Sigmoid colon (tissue), 4 donors: ENCODE results near the gene AP4S1.

Source experiments
- EP300 ChIP-seq, 4 donors: sonication (generic); formaldehyde crosslinking; IDR thresholded peaks; one replicate each; pipeline ENCODE4 v1.6.1; 2017; ENCODE audit warnings: antibody characterized with exemption in 4 of 4
- POLR2A ChIP-seq, 2 donors: fragments of 450-650 bp; IDR thresholded peaks; one replicate each; pipeline ENCODE4 v1.6.1; 2016; ENCODE audit warnings: antibody characterized with exemption in 2 of 2, mild to moderate bottlenecking in 2 of 2, moderate library complexity in 2 of 2
- POLR2AphosphoS5 ChIP-seq, 4 donors: sonication (generic); formaldehyde crosslinking; IDR thresholded peaks; one replicate each; pipeline ENCODE4 v1.6.1; 2017; ENCODE audit warnings: antibody characterized with exemption in 4 of 4
- TF ChIP-seq, protein P1 (sequence below), 4 experiments: fragments of 450-650 bp in 3 of 4; fragments of 200-600 bp in 1 of 4; IDR thresholded peaks; one replicate each; pipeline ENCODE4 v1.5.1; 2016 to 2019; ENCODE audit warnings: antibody characterized with exemption in 4 of 4, mild to moderate bottlenecking in 3 of 4, moderate library complexity in 2 of 4

DNA sequence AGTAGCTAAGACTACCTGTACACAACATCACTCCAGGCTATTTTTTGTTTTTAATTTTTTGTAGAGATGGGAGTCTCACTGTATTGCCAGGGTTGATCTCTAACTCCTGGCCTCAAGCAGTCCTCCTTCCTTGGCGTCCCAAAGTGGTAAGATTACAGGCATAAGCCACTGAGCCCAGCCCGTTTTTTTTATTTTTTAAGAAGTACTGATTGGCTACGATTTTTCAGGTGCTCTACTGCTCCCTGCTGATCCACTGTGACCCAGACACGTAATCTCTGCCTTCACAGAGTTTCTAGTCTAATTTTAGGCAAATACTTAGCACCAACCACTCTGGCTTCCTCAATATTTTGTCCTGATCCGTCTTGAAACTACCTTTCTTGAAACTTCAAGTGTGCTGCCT is 5.0 kb downstream of the AP4S1 start:
- TF ChIP-seq POLR2A (IDR thresholded peaks at IDR 0.05) (no peak), POLR2AphosphoS5 (IDR thresholded peaks at IDR 0.05) (no peak), EP300 (IDR thresholded peaks at IDR 0.05) (no peak)
- TF ChIP-seq, protein P1, sequence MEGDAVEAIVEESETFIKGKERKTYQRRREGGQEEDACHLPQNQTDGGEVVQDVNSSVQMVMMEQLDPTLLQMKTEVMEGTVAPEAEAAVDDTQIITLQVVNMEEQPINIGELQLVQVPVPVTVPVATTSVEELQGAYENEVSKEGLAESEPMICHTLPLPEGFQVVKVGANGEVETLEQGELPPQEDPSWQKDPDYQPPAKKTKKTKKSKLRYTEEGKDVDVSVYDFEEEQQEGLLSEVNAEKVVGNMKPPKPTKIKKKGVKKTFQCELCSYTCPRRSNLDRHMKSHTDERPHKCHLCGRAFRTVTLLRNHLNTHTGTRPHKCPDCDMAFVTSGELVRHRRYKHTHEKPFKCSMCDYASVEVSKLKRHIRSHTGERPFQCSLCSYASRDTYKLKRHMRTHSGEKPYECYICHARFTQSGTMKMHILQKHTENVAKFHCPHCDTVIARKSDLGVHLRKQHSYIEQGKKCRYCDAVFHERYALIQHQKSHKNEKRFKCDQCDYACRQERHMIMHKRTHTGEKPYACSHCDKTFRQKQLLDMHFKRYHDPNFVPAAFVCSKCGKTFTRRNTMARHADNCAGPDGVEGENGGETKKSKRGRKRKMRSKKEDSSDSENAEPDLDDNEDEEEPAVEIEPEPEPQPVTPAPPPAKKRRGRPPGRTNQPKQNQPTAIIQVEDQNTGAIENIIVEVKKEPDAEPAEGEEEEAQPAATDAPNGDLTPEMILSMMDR (IDR thresholded peaks at IDR 0.05) = no peak
